H9 (cell line): ENCODE data around the gene FAT1. TPM values are rescaled to one million over a fixed set of nuclear protein-coding genes. Genes with fewer than 3 reads are reported as not detected.

Source experiments
- DNase-seq: peaks from one replicate; pipeline ENCODE4 v3.0.0-alpha.2; 2017
- H2AFZ ChIP-seq: one replicate; pipeline ENCODE4 v1.6.1; 2013; ENCODE audit warnings: mild to moderate bottlenecking, low read length, control low read depth, moderate library complexity
- H2AK5ac ChIP-seq: 2 replicates; pipeline ENCODE4 v1.6.1; 2013; ENCODE audit warnings: low read length, control low read depth, mixed read lengths; ENCODE audit not compliant: insufficient read length
- H2BK120ac ChIP-seq: one replicate; pipeline ENCODE4 v1.6.1; 2013; ENCODE audit warnings: low read depth, mild to moderate bottlenecking, low read length, control low read depth, inconsistent platforms; ENCODE audit not compliant: poor library complexity, severe bottlenecking
- H2BK12ac ChIP-seq: 2 replicates; pipeline ENCODE4 v1.6.1; 2013; ENCODE audit warnings: low read length, control low read depth, mixed read lengths, low read depth; ENCODE audit not compliant: insufficient read length
- H2BK15ac ChIP-seq: 2 replicates; pipeline ENCODE4 v1.6.1; 2013; ENCODE audit warnings: low read depth, low read length, control low read depth
- H2BK20ac ChIP-seq: one replicate; pipeline ENCODE4 v1.6.1; 2013; ENCODE audit warnings: low read depth, mild to moderate bottlenecking, low read length, control low read depth, inconsistent platforms; ENCODE audit not compliant: poor library complexity, severe bottlenecking
- H2BK5ac ChIP-seq: 2 replicates; pipeline ENCODE4 v1.6.1; 2013; ENCODE audit warnings: low read length, control low read depth, mixed read lengths; ENCODE audit not compliant: insufficient read length
- H3K14ac ChIP-seq: 2 replicates; pipeline ENCODE4 v1.6.1; 2013; ENCODE audit warnings: low read length, control low read depth; ENCODE audit not compliant: insufficient read depth
- H3K18ac ChIP-seq: 2 replicates; pipeline ENCODE4 v1.6.1; 2013; ENCODE audit warnings: low read depth, mild to moderate bottlenecking, mixed read lengths, low read length, control low read depth; ENCODE audit not compliant: insufficient read length
- H3K23ac ChIP-seq: 2 replicates; pipeline ENCODE4 v1.6.1; 2013; ENCODE audit warnings: low read length, control low read depth, mixed read lengths, low read depth; ENCODE audit not compliant: insufficient read length
- H3K23me2 ChIP-seq: 2 replicates; pipeline ENCODE4 v1.6.1; 2013; ENCODE audit warnings: low read depth, mild to moderate bottlenecking, mixed read lengths, low read length, control low read depth; ENCODE audit not compliant: insufficient read length, poor library complexity, severe bottlenecking
- H3K27ac ChIP-seq: 2 replicates; pipeline ENCODE4 v1.5.1; 2013; ENCODE audit warnings: low read length, control low read depth, mixed read lengths, low read depth; ENCODE audit not compliant: insufficient read length
- H3K27me3 ChIP-seq: 2 replicates; pipeline ENCODE4 v1.6.1; 2013; ENCODE audit warnings: low read length, control low read depth, inconsistent platforms; ENCODE audit not compliant: insufficient read depth
- H3K4ac ChIP-seq: 2 replicates; pipeline ENCODE4 v1.6.1; 2013; ENCODE audit warnings: low read depth, mild to moderate bottlenecking, control low read depth, inconsistent platforms, low read length, moderate library complexity
- H3K4me1 ChIP-seq: 2 replicates; pipeline ENCODE4 v1.6.1; 2013; ENCODE audit warnings: low read length, control low read depth, inconsistent platforms; ENCODE audit not compliant: insufficient read depth
- H3K4me2 ChIP-seq: 2 replicates; pipeline ENCODE4 v1.6.1; 2013; ENCODE audit warnings: low read length, control low read depth, mixed read lengths; ENCODE audit not compliant: insufficient read length, insufficient read depth
- H3K56ac ChIP-seq: 2 replicates; pipeline ENCODE4 v1.6.1; 2013; ENCODE audit warnings: low read depth, mild to moderate bottlenecking, mixed read lengths, low read length, control low read depth; ENCODE audit not compliant: insufficient read length
- H3K79me1 ChIP-seq: 2 replicates; pipeline ENCODE4 v1.6.1; 2013; ENCODE audit warnings: low read depth, mild to moderate bottlenecking, moderate library complexity, low read length, control low read depth, inconsistent platforms; ENCODE audit not compliant: insufficient read depth, poor library complexity, severe bottlenecking
- H3K79me2 ChIP-seq: 2 replicates; pipeline ENCODE4 v1.6.1; 2013; ENCODE audit warnings: low read length, control low read depth, inconsistent platforms; ENCODE audit not compliant: insufficient read depth
- H3K9ac ChIP-seq: 2 replicates; pipeline ENCODE4 v1.6.1; 2013; ENCODE audit warnings: low read length, control low read depth, mixed read lengths; ENCODE audit not compliant: insufficient read length; ENCODE audit errors: extremely low read depth
- H3K9me3 ChIP-seq: one replicate; pipeline ENCODE4 v1.6.1; 2013; ENCODE audit warnings: low read depth, low read length, inconsistent platforms; ENCODE audit not compliant: control insufficient read depth
- H3T11ph ChIP-seq: one replicate; pipeline ENCODE4 v1.6.1; 2013; ENCODE audit warnings: mild to moderate bottlenecking, low read length, control low read depth, inconsistent platforms
- H4K20me1 ChIP-seq: one replicate; pipeline ENCODE4 v1.6.1; 2013; ENCODE audit not compliant: control insufficient read depth, insufficient read length, insufficient read depth
- H4K5ac ChIP-seq: 2 replicates; pipeline ENCODE4 v1.6.1; 2013; ENCODE audit warnings: low read depth, mild to moderate bottlenecking, mixed read lengths, low read length, control low read depth; ENCODE audit not compliant: insufficient read length
- H4K8ac ChIP-seq: replicated peaks from 2 replicates; pipeline ENCODE4 v1.6.1; 2013; ENCODE audit warnings: low read length, control low read depth, mixed read lengths, low read depth; ENCODE audit not compliant: insufficient read length
- H4K91ac ChIP-seq: 2 replicates; pipeline ENCODE4 v1.6.1; 2013; ENCODE audit warnings: low read depth, mild to moderate bottlenecking, moderate library complexity, mixed read lengths, low read length, control low read depth; ENCODE audit not compliant: insufficient read length
- H3K27ac Mint-ChIP-seq, 3 experiments: 2 replicates in 2 of 3; 3 replicates in 1 of 3; pipeline ENCODE4 v1.8.0; 2020 to 2021; ENCODE audit warnings: mixed read lengths in 3 of 3, mild to moderate bottlenecking in 1 of 3, moderate library complexity in 1 of 3
- H3K27me3 Mint-ChIP-seq: 2 replicates; pipeline ENCODE4 v1.8.0; 2021; ENCODE audit warnings: low read depth, mild to moderate bottlenecking, moderate library complexity, mixed read lengths
- H3K36me3 Mint-ChIP-seq, 3 experiments: 2 replicates in 2 of 3; 3 replicates in 1 of 3; pipeline ENCODE4 v1.8.0; 2020 to 2021; ENCODE audit warnings: low read depth in 3 of 3, mixed read lengths in 3 of 3; ENCODE audit not compliant: insufficient read depth in 1 of 3
- H3K4me1 Mint-ChIP-seq, 2 experiments: 2 replicates each; pipeline ENCODE4 v1.8.0; 2020; ENCODE audit warnings: mixed read lengths in 2 of 2
- H3K4me3 Mint-ChIP-seq, 2 experiments: 2 replicates in 1 of 2; 3 replicates in 1 of 2; pipeline ENCODE4 v1.8.0; 2020 to 2021; ENCODE audit warnings: mild to moderate bottlenecking in 2 of 2, mixed read lengths in 2 of 2, moderate library complexity in 1 of 2
- H3K9me3 Mint-ChIP-seq, 2 experiments: 2 replicates in 1 of 2; 3 replicates in 1 of 2; pipeline ENCODE4 v1.8.0; 2020; ENCODE audit warnings: mild to moderate bottlenecking in 2 of 2, mixed read lengths in 2 of 2, moderate library complexity in 1 of 2
- CTCF ChIP-seq: fragments of 200-600 bp; sonication (generic); conservative IDR thresholded peaks from 3 replicates; pipeline ENCODE4 v1.8.0; 2021; ENCODE audit warnings: antibody characterized with exemption, mild to moderate bottlenecking
- WGBS: extraction: QIAGEN DNeasy Blood & Tissue Kit; methylation state at CpG from one replicate; pipeline ENCODE4 v1.1.7; 2013; ENCODE audit warnings: missing lambda C conversion rate, low lambda C conversion rate, mixed read lengths; ENCODE audit not compliant: insufficient read length; ENCODE audit errors: extremely low coverage; 5-methylcytosine and 5-hydroxymethylcytosine counted together
- total RNA-seq: library from RNA; stranded (reverse); gene quantifications from 2 replicates; pipeline ENCODE4 v1.2.1, GENCODE V29; 2021

FAT1 gene
- total RNA-seq, 1 experiment from 2014 or later, result 173 TPM

DNA sequence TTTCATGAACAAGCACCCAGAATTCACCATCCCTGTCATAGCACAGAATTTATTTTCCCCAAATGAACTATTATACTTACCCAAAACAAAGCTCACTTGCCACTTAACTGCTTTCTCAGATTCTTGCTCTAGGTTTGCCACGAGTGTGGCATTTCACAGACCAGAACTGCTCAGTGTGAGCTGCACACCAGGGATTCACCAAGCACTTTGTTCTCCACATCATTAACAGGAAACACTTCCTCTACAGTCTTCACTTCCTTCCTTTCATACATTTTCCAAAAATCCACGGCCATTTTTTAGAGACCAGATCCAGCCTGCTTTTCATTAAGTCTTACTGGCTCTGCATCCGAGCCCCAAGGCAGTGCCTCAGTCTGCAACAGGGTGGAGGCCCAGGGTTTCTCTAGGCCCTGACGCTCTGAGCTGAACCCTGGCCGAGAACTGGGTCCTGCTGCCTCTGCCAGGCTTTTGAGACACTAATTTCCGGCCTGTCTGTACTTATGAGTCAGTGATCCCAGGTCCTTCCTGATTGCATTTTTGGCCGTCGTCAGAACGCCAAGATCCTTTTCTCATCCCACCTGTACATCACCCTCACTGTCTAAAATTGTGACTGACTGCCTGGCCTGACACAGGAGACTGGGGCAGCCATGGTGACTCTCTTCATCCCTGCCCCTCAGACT, 100.7 kb downstream of the FAT1 start:
- H2BK12ac ChIP-seq, result no peak overlapping the region
- no peak overlapping the region for H2AFZ ChIP-seq
- no peak overlapping the region for H4K8ac ChIP-seq
- H3K27me3 ChIP-seq, result no peaks in the 10 kb centered on the region
- H3K9ac ChIP-seq, result no peak overlapping the region
- Mint-ChIP-seq H3K4me3 (no peak overlapping the region), H3K36me3 (peaks cover 24 to 82% (median 72%) of the 10 kb centered on the region in 3 experiments), H3K9me3 (no peaks in the 10 kb centered on the region), H3K27ac (peak overlapping the region; percentile 16 to 53 (median 42); a peak in 6 of 7 replicates), H3K27me3 (no peaks in the 10 kb centered on the region), H3K4me1 (peaks cover 20 to 25% of the 10 kb centered on the region in 2 experiments)
- no peaks in the 10 kb centered on the region for H3K23me2 ChIP-seq
- H4K91ac ChIP-seq, result no peak overlapping the region
- no peak overlapping the region for H3K23ac ChIP-seq
- no peak overlapping the region for H3T11ph ChIP-seq
- no peak overlapping the region for H3K14ac ChIP-seq
- no peak overlapping the region for H3K4me2 ChIP-seq
- no peak overlapping the region for H2BK120ac ChIP-seq
- no peak overlapping the region for H3K4ac ChIP-seq
- no peaks in the 10 kb centered on the region for H3K79me1 ChIP-seq
- H2AK5ac ChIP-seq, result no peak overlapping the region
- no peaks in the 10 kb centered on the region for H4K20me1 ChIP-seq
- no peak overlapping the region for H4K5ac ChIP-seq
- H2BK15ac ChIP-seq, result no peak overlapping the region
- no peaks in the 10 kb centered on the region for H3K9me3 ChIP-seq
- no peaks in the 10 kb centered on the region for H3K4me1 ChIP-seq
- no peak overlapping the region for H3K56ac ChIP-seq
- WGBS, result no CpG with 5 or more reads among the region's 9 CpGs
- H2BK5ac ChIP-seq, result no peak overlapping the region
- TF ChIP-seq CTCF, result no peak
- H2BK20ac ChIP-seq, result no peak overlapping the region
- H3K27ac ChIP-seq, result no peak overlapping the region
- H3K79me2 ChIP-seq, result no peaks in the 10 kb centered on the region
- DNase-seq, result no peak
- no peak overlapping the region for H3K18ac ChIP-seq
